ENCODE measurements around the gene NHLRC4. TPM values are rescaled to one million over a fixed set of nuclear protein-coding genes. Genes with fewer than 3 reads are reported as not detected.

NHLRC4 gene
- polyA plus RNA-seq, 3 donors, result 0.29 to 0.57 (median 0.36) TPM

DNA sequence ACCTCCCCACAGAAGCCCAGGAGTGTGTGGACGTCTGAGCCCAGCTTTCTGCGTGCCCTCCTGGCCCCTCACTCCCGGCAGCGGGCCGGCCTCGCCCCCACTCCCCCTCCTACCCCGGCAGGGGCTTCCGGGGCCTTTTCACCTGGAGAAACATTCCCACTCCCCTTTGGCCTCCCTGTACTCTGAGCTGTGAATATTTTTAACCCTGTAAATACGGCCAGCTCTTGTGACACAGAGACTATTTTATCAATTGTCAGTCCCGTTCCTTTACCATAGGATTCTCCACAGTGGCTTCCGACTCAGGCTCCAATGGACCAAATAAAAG is 12.5 kb upstream of the NHLRC4 start:
- TF ChIP-seq, protein P1, sequence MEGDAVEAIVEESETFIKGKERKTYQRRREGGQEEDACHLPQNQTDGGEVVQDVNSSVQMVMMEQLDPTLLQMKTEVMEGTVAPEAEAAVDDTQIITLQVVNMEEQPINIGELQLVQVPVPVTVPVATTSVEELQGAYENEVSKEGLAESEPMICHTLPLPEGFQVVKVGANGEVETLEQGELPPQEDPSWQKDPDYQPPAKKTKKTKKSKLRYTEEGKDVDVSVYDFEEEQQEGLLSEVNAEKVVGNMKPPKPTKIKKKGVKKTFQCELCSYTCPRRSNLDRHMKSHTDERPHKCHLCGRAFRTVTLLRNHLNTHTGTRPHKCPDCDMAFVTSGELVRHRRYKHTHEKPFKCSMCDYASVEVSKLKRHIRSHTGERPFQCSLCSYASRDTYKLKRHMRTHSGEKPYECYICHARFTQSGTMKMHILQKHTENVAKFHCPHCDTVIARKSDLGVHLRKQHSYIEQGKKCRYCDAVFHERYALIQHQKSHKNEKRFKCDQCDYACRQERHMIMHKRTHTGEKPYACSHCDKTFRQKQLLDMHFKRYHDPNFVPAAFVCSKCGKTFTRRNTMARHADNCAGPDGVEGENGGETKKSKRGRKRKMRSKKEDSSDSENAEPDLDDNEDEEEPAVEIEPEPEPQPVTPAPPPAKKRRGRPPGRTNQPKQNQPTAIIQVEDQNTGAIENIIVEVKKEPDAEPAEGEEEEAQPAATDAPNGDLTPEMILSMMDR (IDR thresholded peaks at IDR 0.05), result no peak
- 98% methylated on average over 9 of the region's 11 CpGs for WGBS (ENCODE audit: insufficient coverage)
- H3K36me3 ChIP-seq (replicated peaks in 1 of 2; ENCODE audit: control insufficient read depth in 1 of 2, insufficient read depth in 2 of 2, low read length in 2 of 2), result peaks cover 21 to 46% of the 10 kb centered on the region in 2 donors

GRCh38 chr16:554640-555365 is 12.0 kb upstream of the NHLRC4 start:
- no peak overlapping the region for H3K4me2 ChIP-seq (replicated peaks; ENCODE audit: extremely low read depth, low read length, poor library complexity, severe bottlenecking)
- intact Hi-C loops (cut with micrococcal nuclease), result no loop called here
- WGBS (ENCODE audit: insufficient coverage), result 85% methylated on average over 46 of the region's 54 CpGs
- no peaks in the 10 kb centered on the region for H3K79me2 ChIP-seq (ENCODE audit: insufficient read depth, low read length)
- Mint-ChIP-seq H3K27ac (no peak overlapping the region), H3K27me3 (ENCODE audit: low read depth in 3 of 3) (peaks cover 14 to 28% (median 25%) of the 10 kb centered on the region in 3 donors), H3K4me3 (no peak overlapping the region), H3K9me3 (peaks cover 0 to 3% (median 0%) of the 10 kb centered on the region in 7 donors), H3K4me1 (no peaks in the 10 kb centered on the region), H3K36me3 (peaks cover 7 to 13% of the 10 kb centered on the region in 2 donors)
- H4K20me1 ChIP-seq (ENCODE audit: insufficient read depth, low read length), result no peaks in the 10 kb centered on the region
- no peaks in the 10 kb centered on the region for H3K9me3 ChIP-seq (replicated peaks in 1 of 2; ENCODE audit: control insufficient read depth in 1 of 2, insufficient read depth in 1 of 2, low read length in 2 of 2)
- TF ChIP-seq, protein P1 (IDR thresholded peaks at IDR 0.05), result no peak
- no peak overlapping the region for H2AFZ ChIP-seq (ENCODE audit: insufficient read depth, low read depth, low read length, poor library complexity, severe bottlenecking)
- peaks cover 18 to 41% of the 10 kb centered on the region in 2 donors for H3K36me3 ChIP-seq (replicated peaks in 1 of 2; ENCODE audit: control insufficient read depth in 1 of 2, insufficient read depth in 2 of 2, low read length in 2 of 2)
- H3K27me3 ChIP-seq (ENCODE audit: control insufficient read depth in 2 of 2, insufficient read depth in 2 of 2, low read length in 2 of 2), result peaks cover 2 to 19% of the 10 kb centered on the region in 2 donors
- DNase-seq, result no peak
- H3K4me1 ChIP-seq (ENCODE audit: control insufficient read depth in 1 of 2, insufficient read depth in 2 of 2, low read length in 2 of 2), result no peaks in the 10 kb centered on the region
- H3K27ac ChIP-seq (ENCODE audit: low read depth in 1 of 2, low read length in 2 of 2), result no peak overlapping the region
- no peak overlapping the region for H3K4me3 ChIP-seq (replicated peaks in 1 of 3; ENCODE audit: low read depth in 2 of 3, low read length in 3 of 3)
- H3K9ac ChIP-seq (ENCODE audit: insufficient read depth, low read length, poor library complexity, severe bottlenecking), result no peak overlapping the region

More for the DNA sequence above, 12.5 kb upstream of the NHLRC4 start:
- intact Hi-C loops (cut with micrococcal nuclease), result no loop called here
- Mint-ChIP-seq H3K27ac (no peak overlapping the region), H3K9me3 (peaks cover 0 to under 1% (median 0%) of the 10 kb centered on the region in 7 donors), H3K4me3 (no peak overlapping the region), H3K36me3 (peaks cover 7 to 13% of the 10 kb centered on the region in 2 donors), H3K4me1 (no peaks in the 10 kb centered on the region), H3K27me3 (ENCODE audit: low read depth in 3 of 3) (peaks cover 11 to 23% (median 22%) of the 10 kb centered on the region in 3 donors)
- no peaks in the 10 kb centered on the region for H4K20me1 ChIP-seq (ENCODE audit: insufficient read depth, low read length)
- H3K4me1 ChIP-seq (ENCODE audit: control insufficient read depth in 1 of 2, insufficient read depth in 2 of 2, low read length in 2 of 2), result no peaks in the 10 kb centered on the region
- H3K4me2 ChIP-seq (replicated peaks; ENCODE audit: extremely low read depth, low read length, poor library complexity, severe bottlenecking), result no peak overlapping the region
- H2AFZ ChIP-seq (ENCODE audit: insufficient read depth, low read depth, low read length, poor library complexity, severe bottlenecking), result no peak overlapping the region
- no peak for DNase-seq
- no peak overlapping the region for H3K9ac ChIP-seq (ENCODE audit: insufficient read depth, low read length, poor library complexity, severe bottlenecking)
- H3K27ac ChIP-seq (ENCODE audit: low read depth in 1 of 2, low read length in 2 of 2), result no peak overlapping the region
- H3K4me3 ChIP-seq (replicated peaks in 1 of 3; ENCODE audit: low read depth in 2 of 3, low read length in 3 of 3), result no peak overlapping the region
- peaks cover 0 to 14% of the 10 kb centered on the region in 2 donors for H3K27me3 ChIP-seq (ENCODE audit: control insufficient read depth in 2 of 2, insufficient read depth in 2 of 2, low read length in 2 of 2)
- no peaks in the 10 kb centered on the region for H3K9me3 ChIP-seq (replicated peaks in 1 of 2; ENCODE audit: control insufficient read depth in 1 of 2, insufficient read depth in 1 of 2, low read length in 2 of 2)
- no peaks in the 10 kb centered on the region for H3K79me2 ChIP-seq (ENCODE audit: insufficient read depth, low read length)

Data from CD14-positive monocyte (primary cell).